DOHH2 (cell line): Measurements from ENCODE around the gene SEPTIN5.

Experiments
- H3F3A ChIP-seq: fragments of 200-600 bp; sonication (generic), shearing (Covaris generic); 2 replicates; pipeline ENCODE4 v1.6.0; 2016; ENCODE audit warnings: antibody characterized with exemption, mild to moderate bottlenecking; ENCODE audit not compliant: control insufficient read depth, insufficient read depth
- H3K27ac ChIP-seq: fragments of 200-600 bp; sonication (generic); 2 replicates; pipeline ENCODE4 v1.5.1; 2014; ENCODE audit warnings: low read depth, mild to moderate bottlenecking, low read length, moderate library complexity
- H3K27me3 ChIP-seq: fragments of 200-600 bp; sonication (generic); 2 replicates; pipeline ENCODE4 v1.6.1; 2014; ENCODE audit warnings: mild to moderate bottlenecking, low read length, mixed read lengths; ENCODE audit not compliant: control insufficient read depth
- H3K36me3 ChIP-seq: fragments of 200-600 bp; sonication (generic); 2 replicates; pipeline ENCODE4 v1.6.1; 2014; ENCODE audit warnings: mild to moderate bottlenecking, low read length, moderate library complexity, mixed read lengths; ENCODE audit not compliant: control insufficient read depth
- H3K4me1 ChIP-seq: fragments of 200-600 bp; sonication (generic); 2 replicates; pipeline ENCODE4 v1.6.1; 2014; ENCODE audit warnings: mild to moderate bottlenecking, low read length, mixed read lengths; ENCODE audit not compliant: control insufficient read depth
- H3K4me2 ChIP-seq: fragments of 200-600 bp; sonication (generic); 2 replicates; pipeline ENCODE4 v1.6.0; 2014; ENCODE audit warnings: mild to moderate bottlenecking, low read length, moderate library complexity
- H3K4me3 ChIP-seq: fragments of 200-600 bp; sonication (generic); 2 replicates; pipeline ENCODE4 v1.5.1; 2014; ENCODE audit warnings: mild to moderate bottlenecking, low read length, mixed read lengths
- H3K79me2 ChIP-seq: fragments of 200-600 bp; sonication (generic); 2 replicates; pipeline ENCODE4 v1.6.1; 2014; ENCODE audit warnings: mild to moderate bottlenecking, low read length, mixed read lengths; ENCODE audit not compliant: control insufficient read depth
- H3K9me2 ChIP-seq: fragments of 200-600 bp; sonication (generic); replicated peaks from 2 replicates; pipeline ENCODE4 v1.6.1; 2014; ENCODE audit warnings: mild to moderate bottlenecking, low read length, mixed read lengths; ENCODE audit not compliant: control insufficient read depth
- H3K9me3 ChIP-seq: fragments of 200-600 bp; sonication (generic); 2 replicates; pipeline ENCODE4 v1.6.1; 2014; ENCODE audit warnings: antibody characterized with exemption, low read length, mixed read lengths; ENCODE audit not compliant: control insufficient read depth, insufficient read depth
- H4K20me1 ChIP-seq: fragments of 200-600 bp; sonication (generic); 2 replicates; pipeline ENCODE4 v1.6.0; 2014; ENCODE audit warnings: low read depth, mild to moderate bottlenecking, antibody characterized with exemption, low read length, moderate library complexity; ENCODE audit not compliant: control insufficient read depth, insufficient read depth
- EZH2phosphoT487 ChIP-seq: fragments of 200-600 bp; sonication (generic); IDR thresholded peaks from 2 replicates; pipeline ENCODE4 v1.6.1; 2017; ENCODE audit warnings: borderline replicate concordance, mild to moderate bottlenecking, antibody characterized with exemption, low read length, moderate library complexity, mixed read lengths
- TF ChIP-seq, protein P1 (sequence below): fragments of 200-600 bp; sonication (generic); IDR thresholded peaks from one replicate; pipeline ENCODE4 v1.5.1; 2014; ENCODE audit warnings: antibody characterized with exemption, mild to moderate bottlenecking, low read depth, low read length; ENCODE audit not compliant: poor library complexity, severe bottlenecking

The SEPTIN5 gene

GRCh38 chr22:19770349-19771220 lies 56.3 kb downstream of the SEPTIN5 start:
- Histone ChIP-seq H3K4me2 (no peak overlapping the region), H3K36me3 (no peaks in the 10 kb centered on the region), H3K9me2 (no peaks in the 10 kb centered on the region), H3F3A (0 out of 2 replicates have a peak, but pooled peaks cover 6% of the 10 kb centered on the region), H3K79me2 (no peaks in the 10 kb centered on the region), H3K9me3 (no peaks in the 10 kb centered on the region), H3K27ac (no peak overlapping the region), H4K20me1 (peaks cover 8% of the 10 kb centered on the region; the same call in 1 of the 2 replicates), H3K27me3 (peaks cover 72% of the 10 kb centered on the region), H3K4me1 (peaks cover 37% of the 10 kb centered on the region), H3K4me3 (no peak overlapping the region)
- TF ChIP-seq, protein P1, sequence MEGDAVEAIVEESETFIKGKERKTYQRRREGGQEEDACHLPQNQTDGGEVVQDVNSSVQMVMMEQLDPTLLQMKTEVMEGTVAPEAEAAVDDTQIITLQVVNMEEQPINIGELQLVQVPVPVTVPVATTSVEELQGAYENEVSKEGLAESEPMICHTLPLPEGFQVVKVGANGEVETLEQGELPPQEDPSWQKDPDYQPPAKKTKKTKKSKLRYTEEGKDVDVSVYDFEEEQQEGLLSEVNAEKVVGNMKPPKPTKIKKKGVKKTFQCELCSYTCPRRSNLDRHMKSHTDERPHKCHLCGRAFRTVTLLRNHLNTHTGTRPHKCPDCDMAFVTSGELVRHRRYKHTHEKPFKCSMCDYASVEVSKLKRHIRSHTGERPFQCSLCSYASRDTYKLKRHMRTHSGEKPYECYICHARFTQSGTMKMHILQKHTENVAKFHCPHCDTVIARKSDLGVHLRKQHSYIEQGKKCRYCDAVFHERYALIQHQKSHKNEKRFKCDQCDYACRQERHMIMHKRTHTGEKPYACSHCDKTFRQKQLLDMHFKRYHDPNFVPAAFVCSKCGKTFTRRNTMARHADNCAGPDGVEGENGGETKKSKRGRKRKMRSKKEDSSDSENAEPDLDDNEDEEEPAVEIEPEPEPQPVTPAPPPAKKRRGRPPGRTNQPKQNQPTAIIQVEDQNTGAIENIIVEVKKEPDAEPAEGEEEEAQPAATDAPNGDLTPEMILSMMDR = no peak
- no peak for TF ChIP-seq EZH2phosphoT487

DNA sequence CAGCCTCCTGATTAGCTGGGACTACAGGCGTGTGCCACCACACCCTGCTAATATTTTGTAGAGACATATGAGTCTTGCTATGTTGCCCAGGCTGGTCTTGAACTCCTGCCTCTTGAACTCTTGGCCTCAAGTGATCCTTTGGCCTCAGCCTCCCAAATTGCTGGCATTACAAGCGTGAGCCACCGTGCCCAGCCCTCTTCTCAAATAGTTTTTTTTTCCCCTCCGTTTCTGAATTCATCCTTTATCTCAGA lies 58.0 kb downstream of the SEPTIN5 start:
- peak overlapping the region; percentile 74 for H3K4me3 ChIP-seq
- peaks cover 8% of the 10 kb centered on the region; the same call in 1 of the 2 replicates for H4K20me1 ChIP-seq
- H3K36me3 ChIP-seq = no peaks in the 10 kb centered on the region
- H3K4me2 ChIP-seq = peak overlapping the region; percentile 95
- H3K27me3 ChIP-seq = peaks cover 58% of the 10 kb centered on the region
- H3K9me2 ChIP-seq = no peaks in the 10 kb centered on the region
- TF ChIP-seq, protein P1 = no peak
- TF ChIP-seq EZH2phosphoT487 = no peak
- H3K27ac ChIP-seq = 0 out of 2 replicates have a peak overlapping the region, but pooled peaks have one; percentile 35
- H3F3A ChIP-seq = 0 out of 2 replicates have a peak, but pooled peaks cover 6% of the 10 kb centered on the region
- peaks cover 43% of the 10 kb centered on the region for H3K4me1 ChIP-seq
- H3K79me2 ChIP-seq = no peaks in the 10 kb centered on the region
- H3K9me3 ChIP-seq = no peaks in the 10 kb centered on the region
